Stimulated activated CD4-positive, alpha-beta T cell treated with anti-CD3 and anti-CD28 coated beads, Interleukin-12 subunit alpha, Interleukin-12 subunit beta, amount 100 ng/mL, for 4 hours (primary cell): ENCODE data around the gene KLF11.
"Not testable (repeated sequence)": the region's sequence is repeated elsewhere in the genome, so short reads cannot be mapped to it uniquely, and the experiment has no call there.

Experiments used
- DNase-seq: peaks from one replicate; pipeline ENCODE4 v3.0.0-alpha.2; 2020

KLF11 gene

DNA sequence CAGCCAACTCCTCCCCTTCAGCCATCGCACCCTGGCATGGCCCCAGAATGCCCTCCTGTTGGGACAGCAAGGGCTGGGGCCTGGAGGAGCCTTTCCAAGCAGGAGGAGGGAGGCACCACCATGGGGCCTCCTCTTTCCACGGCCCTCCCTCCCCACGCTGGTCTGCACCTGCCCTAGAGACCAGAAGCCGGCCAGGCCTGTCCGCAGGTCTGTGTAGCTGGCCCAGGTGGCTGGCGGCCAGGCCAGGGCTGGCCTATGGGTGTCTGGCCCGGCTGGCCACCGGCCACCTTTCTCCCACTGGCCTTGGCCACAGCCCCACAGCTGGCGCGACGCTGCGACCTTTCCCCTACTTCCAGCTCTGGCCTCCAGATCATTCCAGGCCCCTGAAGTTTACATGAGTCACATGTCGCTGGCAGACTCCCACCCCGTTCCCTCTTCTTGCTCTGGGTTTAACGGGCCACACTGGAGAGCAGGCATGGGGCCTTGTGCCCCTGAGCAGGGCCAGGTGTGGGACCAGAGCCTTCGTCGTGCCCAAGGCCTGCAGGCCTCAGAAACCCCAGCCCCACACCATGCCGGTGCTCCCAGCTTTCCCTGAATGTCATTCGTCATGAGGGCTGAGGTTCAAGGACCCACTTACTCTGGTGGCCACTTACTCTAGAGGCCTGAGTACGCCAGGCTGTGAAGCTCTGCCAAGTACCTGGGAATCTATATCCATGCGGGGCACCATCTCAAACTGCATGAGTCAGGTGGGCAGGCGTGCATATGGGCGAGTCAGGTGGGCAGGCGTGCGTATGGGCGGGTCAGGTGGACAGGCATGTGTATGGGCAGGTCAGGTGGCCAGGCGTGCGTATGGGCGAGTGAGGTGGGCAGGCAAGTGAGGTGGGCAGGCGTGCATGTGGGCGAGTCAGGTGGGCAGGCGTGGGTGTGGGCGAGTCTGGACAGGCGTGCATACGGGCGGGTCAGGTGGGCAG lies 33.3 kb upstream of the KLF11 start:
- DNase-seq, result no peak

- DNase-seq, result not testable (repeated sequence)
These were observed 32.3 kb upstream of the KLF11 start for GRCh38 chr2:10010861-10011605.

DNA sequence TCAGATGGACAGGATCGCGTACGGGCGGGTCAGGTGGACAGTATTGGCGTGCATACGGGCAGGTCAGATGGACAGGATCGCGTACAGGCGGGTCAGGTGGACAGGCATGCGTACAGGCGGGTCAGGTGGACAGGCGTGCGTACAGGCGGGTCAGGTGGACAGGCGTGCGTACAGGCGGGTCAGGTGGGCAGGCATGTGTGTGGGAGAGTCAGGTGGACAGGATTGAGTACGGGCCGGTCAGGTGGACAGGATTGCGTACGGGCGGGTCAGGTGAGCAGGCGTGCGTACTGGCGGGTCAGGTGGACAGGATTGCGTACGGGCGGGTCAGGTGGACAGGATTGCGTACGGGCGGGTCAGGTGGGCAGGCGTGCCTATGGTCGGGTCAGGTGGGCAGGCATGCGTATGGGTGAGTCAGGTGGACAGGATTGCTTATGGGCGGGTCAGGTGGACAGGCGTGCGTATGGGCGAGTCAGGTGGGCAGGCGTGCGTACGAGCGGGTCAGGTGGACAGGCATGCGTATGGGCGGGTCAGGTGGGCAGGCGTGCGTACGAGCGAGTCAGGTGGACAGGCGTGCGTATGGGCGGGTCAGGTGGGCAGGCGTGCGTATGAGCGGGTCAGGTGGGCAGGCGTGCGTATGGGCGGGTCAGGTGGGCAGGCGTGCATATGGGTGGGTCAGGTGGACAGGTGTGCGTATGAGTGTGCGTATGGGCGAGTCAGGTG lies 31.6 kb upstream of the KLF11 start:
- not testable (repeated sequence) for DNase-seq

GRCh38 chr2:10012366-10012962 lies 30.9 kb upstream of the KLF11 start:
- DNase-seq, result not testable (repeated sequence)

DNA sequence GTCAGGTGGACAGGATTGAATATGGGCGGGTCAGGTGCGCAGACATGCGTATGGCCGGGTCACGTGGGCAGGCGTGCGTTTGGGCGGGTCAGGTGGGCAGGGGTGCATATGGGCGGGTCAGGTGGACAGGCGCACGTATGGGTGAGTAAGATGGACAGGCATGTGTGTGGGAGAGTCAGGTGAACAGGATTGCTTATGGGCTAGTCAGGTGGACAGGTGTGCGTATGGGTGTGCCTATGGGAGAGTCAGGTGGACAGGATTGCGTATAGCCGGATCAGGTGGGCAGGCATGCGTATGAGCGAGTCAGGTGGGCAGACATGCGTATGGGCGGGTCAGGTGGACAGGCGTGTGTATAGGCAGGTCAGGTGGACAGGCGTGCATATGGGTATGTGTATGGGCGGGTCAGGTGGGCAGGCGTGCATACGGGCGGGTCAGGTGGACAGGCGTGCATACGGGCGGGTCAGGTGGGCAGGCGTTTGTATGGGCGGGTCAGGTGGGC lies 30.3 kb upstream of the KLF11 start:
- no peak for DNase-seq

DNA sequence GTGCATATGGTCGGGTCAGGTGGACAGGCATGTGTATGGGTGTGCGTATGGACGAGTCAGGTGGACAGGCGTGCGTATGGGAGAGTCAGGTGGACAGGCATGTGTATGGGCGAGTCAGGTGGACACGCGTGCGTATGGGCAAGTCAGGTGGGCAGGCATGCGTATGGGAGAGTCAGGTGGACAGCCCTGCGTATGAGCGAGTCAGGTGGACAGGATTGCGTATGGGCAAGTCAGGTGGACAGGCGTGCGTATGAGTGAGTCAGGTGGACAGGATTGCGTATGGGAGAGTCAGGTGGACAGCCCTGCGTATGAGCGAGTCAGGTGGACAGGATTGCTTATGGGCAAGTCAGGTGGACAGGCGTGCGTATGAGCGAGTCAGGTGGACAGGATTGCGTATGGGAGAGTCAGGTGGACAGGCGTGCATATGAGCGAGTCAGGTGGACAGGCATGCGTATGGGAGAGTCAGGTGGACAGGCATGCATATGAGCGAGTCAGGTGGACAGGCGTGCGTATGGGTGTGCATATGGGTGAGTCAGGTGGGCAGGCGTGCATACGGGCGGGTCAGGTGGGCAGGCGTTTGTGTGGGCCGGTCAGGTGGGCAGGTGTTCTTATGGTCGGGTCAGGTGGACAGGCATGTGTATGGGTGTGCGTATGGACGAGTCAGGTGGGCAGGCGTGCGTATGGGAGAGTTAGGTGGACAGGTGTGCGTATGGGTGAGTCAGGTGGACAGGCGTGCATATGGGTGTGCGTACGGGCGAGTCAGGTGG lies 29.5 kb upstream of the KLF11 start:
- DNase-seq, result not testable (repeated sequence)

DNA sequence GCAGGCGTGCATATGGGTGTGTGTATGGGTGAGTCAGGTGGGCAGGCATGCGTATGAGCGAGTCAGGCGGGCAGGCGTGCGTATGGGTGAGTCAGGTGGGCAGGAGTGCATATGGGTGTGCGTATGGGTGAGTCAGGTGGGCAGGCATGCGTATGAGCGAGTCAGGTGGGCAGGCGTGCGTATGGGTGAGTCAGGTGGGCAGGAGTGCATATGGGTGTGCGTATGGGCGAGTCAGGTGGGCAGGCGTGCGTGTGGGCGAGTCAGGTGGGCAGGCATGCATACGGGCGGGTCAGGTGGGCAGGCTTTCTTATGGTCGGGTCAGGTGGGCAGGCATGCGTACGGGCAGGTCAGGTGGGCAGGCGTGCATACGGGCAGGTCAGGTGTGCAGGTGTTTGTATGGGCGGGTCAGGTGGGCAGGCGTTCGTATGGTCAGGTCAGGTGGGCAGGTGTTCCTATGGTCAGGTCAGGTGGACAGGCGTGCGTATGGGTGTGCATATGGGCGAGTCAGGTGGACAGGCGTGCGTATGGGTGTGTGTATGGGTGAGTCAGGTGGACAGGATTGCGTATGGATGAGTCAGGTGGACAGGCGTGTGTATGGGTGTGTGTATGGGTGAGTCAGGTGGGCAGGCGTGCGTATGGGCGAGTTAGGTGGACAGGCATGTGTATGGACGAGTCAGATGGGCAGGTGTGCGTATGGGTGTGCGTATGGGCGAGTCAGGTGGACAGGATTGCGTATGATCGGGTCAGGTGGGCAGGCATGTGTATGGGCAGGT lies 28.7 kb upstream of the KLF11 start:
- DNase-seq, result no peak

DNA sequence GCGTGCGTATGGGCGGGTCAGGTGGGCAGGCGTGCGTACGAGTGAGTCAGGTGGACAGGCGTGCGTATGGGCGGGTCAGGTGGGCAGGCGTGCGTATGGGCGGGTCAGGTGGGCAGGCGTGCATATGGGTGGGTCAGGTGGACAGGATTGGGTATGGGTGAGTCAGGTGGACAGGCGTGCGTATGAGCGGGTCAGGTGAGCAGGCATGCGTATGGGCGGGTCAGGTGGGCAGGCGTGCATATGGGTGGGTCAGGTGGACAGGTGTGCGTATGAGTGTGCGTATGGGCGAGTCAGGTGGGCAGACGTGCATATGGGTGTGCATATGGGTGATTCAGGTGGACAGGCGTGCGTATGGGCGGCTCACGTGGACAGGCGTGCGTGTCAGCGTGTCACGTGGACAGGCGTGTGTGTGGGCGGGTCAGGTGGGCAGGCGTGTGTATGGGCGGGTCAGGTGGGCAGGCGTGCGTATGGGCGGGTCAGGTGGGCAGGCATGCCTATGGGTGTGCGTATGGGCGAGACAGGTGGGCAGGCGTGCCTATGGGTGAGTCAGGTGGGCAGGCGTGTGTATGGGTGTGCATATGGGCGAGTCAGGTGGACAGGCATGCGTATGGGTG lies 27.9 kb upstream of the KLF11 start:
- not testable (repeated sequence) for DNase-seq

DNA sequence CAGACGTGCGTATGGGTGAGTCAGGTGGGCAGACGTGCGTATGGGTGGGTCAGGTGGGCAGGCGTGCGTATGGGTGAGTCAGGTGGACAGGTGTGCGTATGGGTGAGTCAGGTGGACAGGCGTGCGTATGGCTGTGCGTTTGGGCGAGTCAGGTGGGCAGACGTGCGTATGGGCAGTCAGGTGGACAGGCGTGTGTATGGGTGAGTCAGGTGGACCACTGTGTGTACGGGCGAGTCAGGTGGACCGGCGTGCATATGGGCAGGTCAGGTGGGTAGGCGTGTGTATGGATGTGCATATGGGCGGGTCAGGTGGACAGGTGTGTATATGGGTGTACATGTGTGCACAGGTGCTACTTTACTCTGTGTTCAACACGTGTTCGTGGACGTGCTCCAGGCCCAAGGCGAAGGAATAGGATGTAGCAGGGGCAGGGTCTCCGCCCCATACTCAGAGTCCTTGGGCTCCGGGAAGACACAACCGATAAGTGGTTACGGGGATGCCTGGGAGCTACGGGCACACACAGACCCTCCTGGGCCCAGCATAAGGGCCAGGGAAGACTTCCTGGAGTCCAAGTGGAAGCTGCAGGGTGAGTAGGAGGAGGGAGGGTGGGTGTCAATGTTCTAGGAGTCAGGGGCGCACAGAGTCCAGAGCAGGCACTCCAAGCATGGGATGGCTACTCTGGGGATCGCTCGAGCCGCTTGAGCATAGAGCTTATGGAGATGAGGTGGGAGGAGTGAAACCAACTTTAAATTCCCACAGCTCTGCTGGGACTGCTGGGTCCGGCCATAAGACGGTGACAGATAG lies 27.1 kb upstream of the KLF11 start:
- no peak for DNase-seq

DNA sequence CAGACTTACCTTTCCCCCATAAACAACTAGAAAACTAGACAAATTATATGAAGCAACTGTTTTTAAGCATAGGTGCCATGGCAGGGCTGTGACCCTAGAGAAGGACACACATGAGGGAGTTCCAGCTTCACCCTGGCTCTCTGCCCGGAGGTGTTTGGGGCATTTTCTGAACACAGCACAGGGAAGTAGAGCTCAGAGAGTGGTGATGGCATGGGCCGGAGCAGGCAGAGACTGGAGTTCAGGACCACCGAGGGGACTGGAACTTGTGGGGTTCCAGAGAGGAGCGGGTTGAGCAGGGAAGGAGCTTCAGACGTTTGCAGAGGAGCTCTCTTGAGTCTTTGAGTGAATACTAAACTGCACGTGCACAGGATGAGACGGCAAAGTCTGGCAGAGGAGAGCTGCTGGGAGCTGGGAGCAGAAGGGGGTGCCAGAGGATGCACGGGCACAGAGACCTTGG lies 26.5 kb upstream of the KLF11 start:
- no peak for DNase-seq

GRCh38 chr2:10017313-10017941 lies 25.9 kb upstream of the KLF11 start:
- no peak for DNase-seq

GRCh38 chr2:10019174-10019573 lies 24.2 kb upstream of the KLF11 start:
- DNase-seq, result no peak

- DNase-seq, result no peak
These were observed 23.5 kb upstream of the KLF11 start for GRCh38 chr2:10019602-10020400.

DNA sequence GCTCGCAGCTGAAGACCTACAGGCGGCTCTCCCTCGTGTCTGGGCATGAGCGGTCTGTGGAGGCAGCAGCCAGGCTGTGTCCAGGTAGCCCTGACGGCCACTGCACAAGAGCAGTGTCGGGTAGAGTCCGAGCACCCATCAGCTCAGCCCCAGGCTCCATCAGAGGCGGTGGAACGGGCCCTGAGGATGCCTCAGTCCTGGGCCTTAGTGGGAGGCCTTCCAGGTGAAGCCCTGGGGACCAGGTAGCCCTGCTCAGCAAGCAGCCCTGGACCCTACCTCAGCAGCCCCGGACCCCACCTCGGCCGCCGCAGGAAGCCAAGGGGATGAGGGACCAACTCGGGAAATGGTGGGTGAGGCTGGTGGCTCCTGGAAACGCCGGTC lies 21.3 kb upstream of the KLF11 start:
- DNase-seq, result no peak

DNA sequence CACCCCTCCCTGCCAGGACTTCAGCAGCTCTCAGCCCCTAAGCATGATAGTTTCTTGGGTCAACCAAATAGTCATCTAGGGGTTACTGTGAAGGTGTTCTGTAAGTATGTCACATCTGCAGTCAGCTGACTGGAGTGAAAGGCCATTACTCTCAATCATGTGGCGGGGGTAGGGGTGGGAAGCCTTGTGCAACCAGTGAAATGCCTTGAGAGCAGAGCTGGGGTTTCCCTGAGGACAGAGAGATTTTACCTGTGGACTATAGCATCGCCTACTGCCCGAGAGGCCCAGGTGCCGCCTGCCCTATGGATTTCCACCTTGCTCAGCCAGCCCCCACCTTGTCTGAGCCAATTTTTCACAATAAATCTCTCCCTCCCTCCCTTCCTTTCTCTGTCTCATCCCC lies 20.9 kb upstream of the KLF11 start:
- no peak for DNase-seq

- no peak for DNase-seq
These were observed 20.2 kb upstream of the KLF11 start for GRCh38 chr2:10022966-10023662.

GRCh38 chr2:10026940-10027569 lies 16.3 kb upstream of the KLF11 start:
- no peak for DNase-seq
